Vagina (tissue), 2 donors: ENCODE results near the gene TNS1.

Experiments
- CTCF ChIP-seq, 3 experiments: fragments of 450-650 bp in 2 of 3; fragments of 200-600 bp in 1 of 3; sonication (generic) in 1 of 3; IDR thresholded peaks; one replicate each; pipeline ENCODE4 v1.5.1; 2017 to 2019; ENCODE audit warnings: antibody characterized with exemption in 3 of 3, mild to moderate bottlenecking in 2 of 3, moderate library complexity in 2 of 3
- POLR2A ChIP-seq, 2 donors: fragments of 450-650 bp; IDR thresholded peaks; one replicate each; pipeline ENCODE4 v1.6.1; 2017; ENCODE audit warnings: antibody characterized with exemption in 2 of 2, mild to moderate bottlenecking in 2 of 2, moderate library complexity in 2 of 2
- POLR2AphosphoS5 ChIP-seq, 2 donors: sonication (generic); formaldehyde crosslinking; IDR thresholded peaks; one replicate each; pipeline ENCODE4 v1.9.0; 2017; ENCODE audit warnings: antibody characterized with exemption in 2 of 2, mild to moderate bottlenecking in 2 of 2, low read depth in 1 of 2; ENCODE audit not compliant: insufficient read depth in 1 of 2

GRCh38 chr2:217826991-217827390 lies 175.8 kb downstream of the TNS1 start:
- TF ChIP-seq CTCF (IDR thresholded peaks at IDR 0.05) (no peak), POLR2A (IDR thresholded peaks at IDR 0.05) (no peak), POLR2AphosphoS5 (IDR thresholded peaks at IDR 0.05; ENCODE audit: insufficient read depth in 1 of 2, low read depth in 1 of 2) (no peak)
